Muscle of back (tissue), 11 donors: ENCODE results near the gene KCTD16. TPM values are rescaled to one million over a fixed set of nuclear protein-coding genes. Genes with fewer than 3 reads are reported as not detected.
A peak's percentile ranks its signal among the peaks of the same experiment; 100 is the strongest.

Source experiments
- DNase-seq, 3 donors: peaks; one replicate each; pipeline versions ENCODE4 v3.0.0 to v3.0.0-alpha.2; 2013
- polyA plus RNA-seq, 10 donors: library from polyadenylated mRNA; unstranded; fragments of 120-200 nt; gene quantifications; one replicate each; pipeline ENCODE4 v1.2.1, GENCODE V29; 2013; ENCODE audit not compliant: insufficient read length in 10 of 10

KCTD16 gene
- polyA plus RNA-seq, 10 donors = 0.05 to 0.19 (median 0.09) TPM

DNA sequence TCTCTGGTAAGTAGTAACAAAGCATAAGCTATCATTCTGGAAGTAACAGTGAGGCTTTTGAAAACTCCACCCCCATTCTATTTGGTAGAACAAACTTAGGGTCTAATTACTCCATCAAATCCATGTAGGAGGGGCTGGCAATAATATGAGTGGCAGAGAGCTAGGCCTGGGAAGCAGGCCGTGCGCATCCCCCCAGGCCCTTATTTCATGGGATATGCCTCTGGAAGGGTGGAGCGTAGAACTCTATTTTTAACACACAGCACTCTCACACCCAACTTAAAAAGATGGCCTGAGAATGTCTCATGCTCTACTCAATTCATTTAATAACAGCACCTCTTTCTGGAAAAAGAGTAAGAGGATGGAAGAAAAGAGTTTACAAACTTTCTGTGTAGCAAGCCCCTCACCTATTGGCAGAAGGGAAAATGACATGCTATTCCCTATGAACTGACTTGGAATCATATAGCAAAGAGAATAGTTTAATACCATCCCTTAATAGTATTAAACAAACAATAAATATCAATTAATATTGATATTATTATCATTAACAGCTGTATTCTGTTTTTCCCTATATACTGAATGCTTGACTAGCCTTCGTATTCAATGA is 233.2 kb downstream of the KCTD16 start:
- no peak for DNase-seq

DNA sequence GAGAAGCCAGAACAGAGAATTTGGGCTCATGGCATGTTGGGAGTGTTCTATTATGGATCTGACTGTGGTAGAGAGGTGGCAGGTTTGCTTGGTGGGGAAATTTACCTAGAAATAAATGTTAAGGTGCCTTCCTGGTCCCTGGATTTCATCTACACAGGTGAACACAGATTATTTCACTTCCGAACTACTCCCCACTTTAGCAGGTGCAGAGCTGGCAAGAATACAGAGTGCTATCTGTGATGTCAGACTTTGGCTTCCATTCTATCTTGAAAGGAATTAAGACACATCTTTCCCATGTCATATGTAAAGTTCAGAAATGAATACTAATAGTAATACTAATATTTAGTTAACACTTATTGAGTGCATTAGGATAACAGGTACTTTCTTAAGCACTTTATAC is 234.0 kb downstream of the KCTD16 start:
- DNase-seq = no peak

DNA sequence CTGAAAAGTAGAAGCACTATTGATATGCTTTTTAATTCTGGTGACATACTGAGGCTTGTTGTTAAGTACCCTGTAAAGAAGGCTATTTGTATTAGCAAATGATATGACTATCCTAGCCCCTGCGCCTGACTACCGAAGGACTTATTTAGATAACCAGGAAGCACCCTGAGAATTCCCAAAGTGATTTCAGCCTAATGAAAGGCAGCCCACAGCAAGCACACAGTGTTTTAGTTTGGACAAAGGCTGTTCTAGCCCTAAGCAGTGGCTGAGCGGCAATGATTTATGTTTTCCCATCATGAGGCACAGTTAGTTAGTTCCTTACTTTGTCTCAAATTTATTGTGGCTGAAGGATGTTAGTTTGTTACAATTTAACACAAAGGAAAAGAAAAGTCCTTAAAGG is 235.3 kb downstream of the KCTD16 start:
- no peak for DNase-seq

- DNase-seq = no peak
Measured at GRCh38 chr5:144406442-144406841, 235.8 kb downstream of the KCTD16 start.

GRCh38 chr5:144414202-144415029 is 243.7 kb downstream of the KCTD16 start:
- DNase-seq = no peak

- DNase-seq = no peak
Measured at GRCh38 chr5:144416196-144416595, 245.5 kb downstream of the KCTD16 start.

DNA sequence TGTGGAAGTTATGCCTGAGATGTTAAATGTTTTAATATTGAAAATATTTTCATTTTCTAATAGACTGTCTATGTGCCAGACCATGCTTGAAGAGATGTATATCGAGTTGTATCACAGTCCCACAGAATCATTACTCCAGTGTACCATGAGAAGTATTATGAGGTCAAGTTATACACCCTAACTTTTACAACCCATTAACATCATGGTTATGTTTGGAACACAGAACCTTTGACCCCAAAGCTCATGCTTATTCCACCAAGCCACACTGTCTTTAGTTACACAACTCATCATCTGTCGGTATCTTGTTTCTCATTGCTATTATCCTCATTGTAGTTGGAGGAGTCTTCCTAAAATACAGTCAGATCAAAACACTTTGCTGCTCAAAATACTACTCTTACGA is 248.0 kb downstream of the KCTD16 start:
- no peak for DNase-seq

- no peak for DNase-seq
Measured at GRCh38 chr5:144421411-144421810, 250.7 kb downstream of the KCTD16 start.

GRCh38 chr5:144422018-144422727 is 251.5 kb downstream of the KCTD16 start:
- peak; percentile 2 to 29 (median 12) for DNase-seq

DNA sequence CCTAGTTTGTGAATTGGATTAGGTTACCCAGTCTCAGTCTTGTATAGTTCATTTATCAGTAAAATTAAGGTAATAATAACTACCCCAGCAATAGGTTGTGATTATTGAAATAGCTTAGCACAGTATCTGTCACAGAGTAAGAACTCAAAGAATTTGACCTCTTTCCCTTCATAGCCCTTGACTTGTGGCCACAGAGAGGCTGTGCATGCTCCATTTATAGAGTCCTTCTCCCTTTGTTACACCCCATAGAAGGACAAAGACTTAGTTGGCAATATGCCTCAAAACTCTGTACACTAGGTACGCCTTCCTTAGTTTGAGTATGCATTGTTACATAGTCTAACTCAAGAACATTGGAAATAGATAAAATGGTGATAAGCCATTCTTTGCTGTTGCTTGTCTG is 257.2 kb downstream of the KCTD16 start:
- no peak for DNase-seq

DNA sequence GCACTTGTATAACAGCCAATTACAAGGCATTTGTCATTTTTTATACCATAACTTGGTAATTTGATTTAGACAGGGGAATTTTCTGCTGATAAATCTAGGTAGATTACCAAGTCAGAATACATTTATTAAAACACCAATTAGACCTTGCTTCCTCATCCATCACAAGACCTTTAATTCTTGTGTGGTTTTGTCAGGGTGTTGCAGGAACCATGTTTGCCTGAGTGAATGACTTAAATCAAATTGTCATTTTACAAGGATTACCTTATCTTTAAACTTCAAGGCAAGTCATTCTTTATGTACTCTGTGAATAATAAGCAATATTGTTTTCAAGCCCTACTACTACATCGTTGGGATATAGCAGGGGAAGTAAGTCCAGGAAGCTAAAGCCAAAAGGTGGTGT is 257.7 kb downstream of the KCTD16 start:
- DNase-seq = no peak

- DNase-seq = no peak
Measured at GRCh38 chr5:144429405-144429804, 258.7 kb downstream of the KCTD16 start.

DNA sequence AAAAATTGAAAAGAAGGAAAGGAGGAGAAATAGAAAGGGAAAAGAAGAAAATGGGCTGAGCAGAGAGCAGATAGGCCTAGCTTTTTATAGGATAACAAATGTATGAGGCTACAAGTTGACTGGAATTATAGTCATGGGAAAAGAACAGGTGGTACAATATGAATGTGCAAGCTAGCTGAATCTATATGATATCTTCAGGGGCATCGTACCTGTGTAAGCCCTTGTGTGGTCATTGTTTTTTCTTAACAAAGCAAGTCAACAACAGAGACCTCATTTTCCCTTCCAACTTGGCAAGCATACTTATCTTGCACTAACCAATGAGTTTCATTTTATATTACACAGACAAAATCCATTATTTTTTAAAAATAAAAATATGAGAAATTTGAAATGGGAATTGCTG is 259.2 kb downstream of the KCTD16 start:
- DNase-seq = no peak

DNA sequence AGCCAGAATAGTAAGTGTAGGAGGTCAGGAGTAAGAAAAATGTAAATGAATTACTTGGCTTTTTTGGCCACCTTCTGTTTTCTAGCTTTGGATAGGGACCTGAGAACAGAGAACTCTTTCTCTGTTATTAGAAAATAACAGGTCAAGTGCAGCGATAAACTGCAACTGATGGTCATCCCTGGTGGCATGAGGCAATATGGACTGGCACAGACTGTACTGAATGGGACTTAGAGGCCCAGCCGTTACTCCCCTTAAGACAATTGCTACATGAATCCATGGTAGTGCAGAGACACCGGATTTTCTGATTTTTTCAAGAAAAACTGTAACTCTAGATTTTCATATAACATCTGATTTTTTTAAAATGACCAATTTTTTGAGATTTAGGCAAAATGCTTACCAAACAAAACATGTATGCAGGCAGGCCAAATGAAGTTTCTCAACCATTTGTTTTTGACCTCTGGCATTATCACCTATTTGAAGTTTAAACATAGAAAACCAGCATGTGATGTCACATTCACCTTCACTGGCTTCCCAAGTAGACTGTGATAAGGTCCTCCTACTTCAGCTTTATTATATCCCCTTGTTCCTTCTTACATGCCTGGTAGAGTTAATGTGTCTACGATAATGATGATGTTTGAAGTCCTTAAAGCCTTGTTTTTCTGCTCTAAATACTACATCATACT is 262.6 kb downstream of the KCTD16 start:
- DNase-seq = no peak

DNA sequence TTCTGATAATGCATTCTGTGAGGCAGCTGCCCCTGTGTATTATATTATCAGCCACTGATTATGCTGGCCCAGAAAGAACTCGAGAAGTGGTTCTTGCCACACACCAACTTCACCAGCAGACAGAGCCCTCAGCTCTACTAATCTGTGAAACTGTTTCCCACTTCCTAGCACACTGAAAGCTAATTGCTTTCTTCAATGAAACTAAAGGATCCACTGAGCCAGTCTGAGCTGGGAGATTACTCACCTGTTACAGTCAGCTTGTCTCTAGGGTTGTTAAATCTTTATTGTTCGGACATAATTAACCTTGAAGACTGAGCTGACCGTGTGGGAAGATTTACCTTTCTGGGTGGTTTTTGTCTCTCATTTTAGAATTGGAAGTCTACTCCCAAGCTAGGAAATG is 263.2 kb downstream of the KCTD16 start:
- DNase-seq = no peak

GRCh38 chr5:144436007-144436406 is 265.3 kb downstream of the KCTD16 start:
- DNase-seq = no peak

- no peak for DNase-seq
Measured at GRCh38 chr5:144438237-144438636, 267.6 kb downstream of the KCTD16 start.

DNA sequence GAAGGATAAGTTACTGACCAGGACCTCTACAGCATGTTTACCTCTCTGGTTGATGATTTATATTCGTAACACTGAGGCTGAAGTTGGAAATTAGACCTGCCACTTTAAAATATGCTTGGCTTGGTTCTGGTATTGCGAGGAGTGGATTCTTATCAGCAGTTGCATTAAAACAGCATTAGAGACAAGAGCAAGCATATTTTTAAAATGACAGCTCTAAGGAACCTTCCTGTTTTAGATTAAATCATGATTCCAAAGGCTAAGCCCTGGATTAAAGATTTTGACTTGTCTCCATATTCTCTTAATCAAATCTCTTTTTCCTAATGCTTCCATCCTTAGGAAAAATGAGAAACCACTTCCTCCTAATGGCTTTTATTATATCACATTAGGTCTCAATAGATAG is 277.8 kb downstream of the KCTD16 start:
- no peak for DNase-seq

- DNase-seq = no peak
Measured at GRCh38 chr5:144451187-144451973, 280.7 kb downstream of the KCTD16 start.

DNA sequence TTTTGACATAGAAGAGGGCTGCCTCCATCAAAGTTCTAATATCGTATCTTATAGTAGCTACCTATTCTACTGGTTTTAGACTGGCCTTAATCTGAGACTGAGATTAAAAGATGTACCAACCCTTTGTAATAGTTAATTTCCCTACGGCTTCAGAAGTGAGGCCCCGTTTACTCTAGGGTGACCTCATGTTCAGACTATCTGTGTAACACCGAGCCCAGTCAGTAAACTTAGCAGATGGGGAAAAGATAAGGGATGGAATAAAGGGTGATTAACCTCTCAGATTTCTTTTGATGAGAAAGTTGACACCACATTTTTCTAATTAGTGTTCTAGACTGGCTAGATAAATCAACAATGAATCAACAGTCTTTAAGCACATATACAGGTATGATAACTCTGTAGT is 283.1 kb downstream of the KCTD16 start:
- no peak for DNase-seq

DNA sequence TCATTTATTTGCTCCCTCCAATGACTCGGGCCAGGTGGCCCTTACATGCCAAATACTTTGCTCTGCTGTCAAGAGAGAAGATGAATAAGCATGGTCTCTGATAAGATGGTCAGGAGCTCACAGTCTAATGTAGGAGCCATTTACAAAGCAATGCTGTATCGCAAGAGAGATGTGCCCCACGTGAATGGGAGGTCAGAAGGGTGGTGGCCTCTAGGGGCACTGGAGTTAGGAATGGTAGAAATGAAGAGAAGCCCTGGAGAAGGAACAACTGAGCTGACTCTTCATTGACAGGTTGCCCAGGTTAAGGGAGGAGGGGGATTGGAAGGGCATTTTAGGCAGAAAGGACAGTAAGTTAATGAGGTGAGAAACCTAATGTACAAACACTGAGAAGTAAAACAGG is 286.5 kb downstream of the KCTD16 start:
- no peak for DNase-seq

GRCh38 chr5:144458216-144458615 is 287.5 kb downstream of the KCTD16 start:
- no peak for DNase-seq
